Tibial nerve (tissue), 4 donors: ENCODE measurements around the gene ZNF81. TPM values are rescaled to one million over a fixed set of nuclear protein-coding genes. Genes with fewer than 3 reads are reported as not detected.

Source experiments
- DNase-seq, 2 donors: peaks; one replicate each; pipeline ENCODE4 v3.0.0-alpha.2; 2019; ENCODE audit warnings: low spot score in 2 of 2
- H3K27ac ChIP-seq, 4 donors: fragments of 200-600 bp; sonication (generic) in 3 of 4; one replicate each; pipeline ENCODE4 v1.5.1; 2017 to 2019; ENCODE audit warnings: mild to moderate bottlenecking in 1 of 4
- H3K27me3 ChIP-seq, 2 donors: fragments of 200-600 bp; sonication (generic) in 1 of 2; one replicate each; pipeline versions ENCODE4 v1.5.1 to v1.6.0; 2017 to 2019
- H3K36me3 ChIP-seq, 3 donors: fragments of 200-600 bp; sonication (generic); one replicate each; pipeline ENCODE4 v1.5.1; 2018 to 2019
- H3K4me1 ChIP-seq, 4 donors: fragments of 200-600 bp; sonication (generic) in 3 of 4; one replicate each; pipeline ENCODE4 v1.5.1; 2017 to 2019
- H3K4me3 ChIP-seq, 4 donors: fragments of 200-600 bp; sonication (generic) in 3 of 4; one replicate each; pipeline ENCODE4 v1.5.1; 2017 to 2019; ENCODE audit warnings: mild to moderate bottlenecking in 1 of 4, moderate library complexity in 1 of 4
- H3K9me3 ChIP-seq, 4 donors: fragments of 200-600 bp; sonication (generic) in 3 of 4; one replicate each; pipeline ENCODE4 v1.5.1; 2017 to 2019
- EP300 ChIP-seq, 2 donors: sonication (generic); formaldehyde crosslinking; IDR thresholded peaks; one replicate each; pipeline ENCODE4 v1.6.1; 2017; ENCODE audit warnings: antibody characterized with exemption in 2 of 2, mild to moderate bottlenecking in 1 of 2
- POLR2A ChIP-seq, 2 donors: fragments of 450-650 bp; IDR thresholded peaks; one replicate each; pipeline ENCODE4 v1.6.1; 2017; ENCODE audit warnings: antibody characterized with exemption in 2 of 2, mild to moderate bottlenecking in 2 of 2, moderate library complexity in 2 of 2
- WGBS, 2 donors: methylation state at CpG; one replicate each; pipeline ENCODE4 v1.1.5; 2018; 5-methylcytosine and 5-hydroxymethylcytosine counted together
- total RNA-seq, 4 donors: library from RNA; depleted of rRNA; stranded (reverse); fragments of >200 nt; gene quantifications; one replicate each; pipeline ENCODE4 v1.1.0, GENCODE V29; 2016
- TF ChIP-seq, protein P1 (sequence below), 5 experiments: fragments of 200-600 bp in 3 of 5; fragments of 450-650 bp in 2 of 5; sonication (generic) in 3 of 5; IDR thresholded peaks; one replicate each; pipeline ENCODE4 v1.5.1; 2016 to 2019; ENCODE audit warnings: antibody characterized with exemption in 5 of 5, mild to moderate bottlenecking in 3 of 5, moderate library complexity in 2 of 5

The ZNF81 gene
- total RNA-seq, 4 donors from 2014 or later = 5.2 to 8.8 (median 6.6) TPM

DNA sequence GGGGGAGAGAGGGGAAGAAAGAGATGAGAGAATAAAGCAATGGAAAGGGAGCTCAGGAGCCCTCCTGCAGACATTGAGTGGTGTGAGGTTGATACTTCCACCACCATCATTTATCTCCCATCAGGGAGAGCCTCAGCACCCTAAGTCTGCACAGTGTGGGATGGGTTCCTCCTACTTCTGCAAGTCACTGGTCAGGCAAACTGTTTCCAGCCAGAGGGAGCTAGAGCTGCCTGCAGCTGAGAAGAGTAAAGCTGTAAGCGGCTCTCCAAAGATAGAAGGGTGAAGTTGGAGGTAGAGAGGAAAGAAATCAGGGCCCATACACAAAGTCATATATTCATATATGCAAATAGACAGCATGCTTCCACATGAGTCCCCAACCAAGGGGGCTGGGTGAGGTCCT lies 21.9 kb upstream of the ZNF81 start:
- Histone ChIP-seq H3K4me3 (no peak overlapping the region), H3K4me1 (no peaks in the 10 kb centered on the region), H3K36me3 (no peaks in the 10 kb centered on the region), H3K9me3 (no peaks in the 10 kb centered on the region), H3K27ac (no peak overlapping the region), H3K27me3 (no peaks in the 10 kb centered on the region)
- no peak for DNase-seq
- TF ChIP-seq EP300 (IDR thresholded peaks at IDR 0.05) (no peak), POLR2A (IDR thresholded peaks at IDR 0.05) (no peak)
- TF ChIP-seq, protein P1, sequence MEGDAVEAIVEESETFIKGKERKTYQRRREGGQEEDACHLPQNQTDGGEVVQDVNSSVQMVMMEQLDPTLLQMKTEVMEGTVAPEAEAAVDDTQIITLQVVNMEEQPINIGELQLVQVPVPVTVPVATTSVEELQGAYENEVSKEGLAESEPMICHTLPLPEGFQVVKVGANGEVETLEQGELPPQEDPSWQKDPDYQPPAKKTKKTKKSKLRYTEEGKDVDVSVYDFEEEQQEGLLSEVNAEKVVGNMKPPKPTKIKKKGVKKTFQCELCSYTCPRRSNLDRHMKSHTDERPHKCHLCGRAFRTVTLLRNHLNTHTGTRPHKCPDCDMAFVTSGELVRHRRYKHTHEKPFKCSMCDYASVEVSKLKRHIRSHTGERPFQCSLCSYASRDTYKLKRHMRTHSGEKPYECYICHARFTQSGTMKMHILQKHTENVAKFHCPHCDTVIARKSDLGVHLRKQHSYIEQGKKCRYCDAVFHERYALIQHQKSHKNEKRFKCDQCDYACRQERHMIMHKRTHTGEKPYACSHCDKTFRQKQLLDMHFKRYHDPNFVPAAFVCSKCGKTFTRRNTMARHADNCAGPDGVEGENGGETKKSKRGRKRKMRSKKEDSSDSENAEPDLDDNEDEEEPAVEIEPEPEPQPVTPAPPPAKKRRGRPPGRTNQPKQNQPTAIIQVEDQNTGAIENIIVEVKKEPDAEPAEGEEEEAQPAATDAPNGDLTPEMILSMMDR (IDR thresholded peaks at IDR 0.05) = no peak
- WGBS, 2 donors = 80 to 88% methylated on average over 1 of the region's 1 CpG

DNA sequence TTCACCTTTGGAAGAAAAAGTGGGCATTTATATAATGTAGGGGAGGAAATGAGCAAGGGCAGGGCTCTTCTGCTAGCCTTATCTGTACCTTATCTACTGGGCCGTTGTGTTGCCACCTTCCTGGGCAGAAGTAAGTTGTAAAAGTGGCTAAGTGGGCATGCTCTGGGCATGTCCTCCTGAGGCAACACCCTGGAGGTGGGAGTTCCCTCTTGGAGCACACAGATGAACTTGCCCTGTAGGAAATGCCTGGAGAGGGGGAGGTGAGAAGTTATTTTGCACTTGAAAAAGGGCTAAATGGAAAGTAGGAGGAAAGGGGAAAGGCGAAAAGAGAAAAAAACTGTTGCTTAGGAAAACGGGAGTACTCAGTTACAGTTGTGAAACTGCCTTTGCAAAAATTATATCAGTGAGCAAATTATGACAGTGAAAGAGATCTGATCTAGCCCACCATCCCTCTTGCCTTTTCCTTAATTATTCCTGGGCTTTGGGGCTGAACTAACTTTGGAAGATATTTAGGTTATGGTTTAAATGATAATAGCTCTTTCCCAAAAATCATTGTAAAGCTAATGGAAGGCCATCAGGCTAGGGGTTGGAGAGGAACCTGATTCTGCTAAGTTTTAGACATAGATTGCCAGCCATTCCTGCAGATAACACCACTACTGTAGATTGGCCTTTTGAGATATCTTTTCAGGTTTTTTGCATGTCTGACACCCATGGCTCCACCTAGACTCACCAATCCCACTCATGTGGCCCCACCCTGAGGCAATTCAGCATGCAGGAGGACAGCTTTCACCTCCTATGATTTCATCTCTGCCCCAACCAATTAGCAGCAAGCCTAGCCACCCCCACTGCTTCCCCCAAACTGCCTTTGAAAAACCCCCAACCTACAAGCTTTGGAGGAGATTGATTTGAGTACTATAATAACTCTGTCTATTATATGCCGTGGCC lies 20.5 kb upstream of the ZNF81 start:
- 37 to 51% methylated on average over 4 of the region's 4 CpGs for WGBS, 2 donors

DNA sequence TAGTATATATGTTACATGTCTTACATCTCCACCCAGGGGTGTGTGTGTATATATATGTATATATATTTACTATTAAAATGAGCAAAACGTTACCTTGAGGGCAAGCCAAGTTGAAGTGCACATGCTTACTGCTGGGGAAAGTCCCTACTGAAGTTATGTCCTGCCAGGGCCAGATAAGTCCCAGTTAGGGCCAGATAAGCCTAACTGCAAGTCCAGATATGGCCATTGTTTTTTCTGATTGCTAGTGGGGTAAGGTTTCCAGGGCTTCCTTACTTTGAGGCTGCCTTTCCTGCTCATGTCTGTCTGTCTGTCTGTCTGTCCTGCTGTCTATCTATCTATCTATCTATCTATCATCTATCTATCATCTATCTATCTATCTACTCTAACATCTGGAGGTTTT lies 19.3 kb upstream of the ZNF81 start:
- 27 to 31% methylated on average over 1 of the region's 1 CpG for WGBS, 2 donors
- Histone ChIP-seq H3K4me3 (no peak overlapping the region), H3K4me1 (no peaks in the 10 kb centered on the region), H3K9me3 (no peaks in the 10 kb centered on the region), H3K36me3 (no peaks in the 10 kb centered on the region), H3K27me3 (no peaks in the 10 kb centered on the region), H3K27ac (no peak overlapping the region)
- DNase-seq = no peak
- TF ChIP-seq, protein P1 (IDR thresholded peaks at IDR 0.05) = no peak
- TF ChIP-seq EP300 (IDR thresholded peaks at IDR 0.05) = no peak
- no peak for TF ChIP-seq POLR2A (IDR thresholded peaks at IDR 0.05)

More for the DNA sequence above, 20.5 kb upstream of the ZNF81 start:
- Histone ChIP-seq H3K27me3 (no peaks in the 10 kb centered on the region), H3K27ac (no peak overlapping the region), H3K4me3 (no peak overlapping the region), H3K4me1 (no peaks in the 10 kb centered on the region), H3K36me3 (no peaks in the 10 kb centered on the region), H3K9me3 (no peaks in the 10 kb centered on the region)
- TF ChIP-seq POLR2A (IDR thresholded peaks at IDR 0.05) (no peak), EP300 (IDR thresholded peaks at IDR 0.05) (no peak)
- TF ChIP-seq, protein P1 (IDR thresholded peaks at IDR 0.05) = no peak
- no peak for DNase-seq

DNA sequence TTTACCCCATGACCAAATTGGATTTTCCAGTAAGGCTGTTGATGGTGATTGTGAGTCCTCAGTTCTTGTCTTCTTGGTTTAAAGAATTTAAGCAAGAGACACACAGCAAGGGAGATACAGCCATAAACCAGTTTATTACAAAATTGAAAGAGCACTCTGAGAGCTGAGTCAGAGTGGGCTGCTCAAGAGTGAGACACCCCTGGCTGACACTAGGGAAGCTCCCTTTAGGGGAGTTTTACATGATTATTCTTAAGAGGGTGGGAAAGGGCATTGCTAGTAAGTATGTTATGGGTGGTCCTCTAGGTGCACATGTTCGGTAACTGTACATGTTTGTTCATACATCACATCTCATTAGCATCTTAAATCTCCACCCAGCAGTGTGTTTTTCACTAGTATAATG lies 18.8 kb upstream of the ZNF81 start:
- Histone ChIP-seq H3K4me3 (no peak overlapping the region), H3K27ac (no peak overlapping the region), H3K27me3 (no peaks in the 10 kb centered on the region), H3K36me3 (no peaks in the 10 kb centered on the region), H3K4me1 (no peaks in the 10 kb centered on the region), H3K9me3 (no peaks in the 10 kb centered on the region)
- TF ChIP-seq EP300 (IDR thresholded peaks at IDR 0.05) (no peak), POLR2A (IDR thresholded peaks at IDR 0.05) (no peak)
- TF ChIP-seq, protein P1 (IDR thresholded peaks at IDR 0.05) = no peak
- DNase-seq = no peak
- 68 to 73% methylated on average over 1 of the region's 1 CpG for WGBS, 2 donors

DNA sequence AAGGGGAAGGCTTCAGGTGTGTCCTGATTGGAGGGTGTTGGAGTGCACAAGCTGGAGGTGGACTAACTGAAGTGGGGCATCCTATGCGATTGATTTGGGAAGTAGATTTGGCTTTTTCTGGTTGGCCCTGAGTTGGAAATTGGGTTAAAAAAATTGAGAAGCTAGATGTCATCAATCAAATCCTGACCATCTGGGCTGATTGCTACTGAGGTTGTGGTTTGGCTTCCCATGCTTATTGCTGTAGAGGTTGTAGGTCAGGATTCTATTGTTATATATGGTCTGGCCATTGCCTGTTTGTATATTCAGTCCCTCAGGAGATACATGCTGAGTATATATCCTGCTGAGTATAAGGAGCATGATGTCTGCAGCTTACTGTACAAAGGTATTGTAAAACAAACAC lies 7.7 kb upstream of the ZNF81 start:
- 87 to 92% methylated on average over 1 of the region's 1 CpG for WGBS, 2 donors
- Histone ChIP-seq H3K27ac (no peak overlapping the region), H3K9me3 (no peaks in the 10 kb centered on the region), H3K4me1 (no peaks in the 10 kb centered on the region), H3K36me3 (no peaks in the 10 kb centered on the region), H3K27me3 (no peaks in the 10 kb centered on the region), H3K4me3 (no peak overlapping the region)
- no peak for DNase-seq
- TF ChIP-seq POLR2A (IDR thresholded peaks at IDR 0.05) (no peak), EP300 (IDR thresholded peaks at IDR 0.05) (no peak)
- TF ChIP-seq, protein P1 (IDR thresholded peaks at IDR 0.05) = no peak
